NCI-H2171 (cell line): ENCODE results near the gene TMEM158.
A peak's percentile ranks its signal among the peaks of the same experiment; 100 is the strongest.

Experiments used
- DNase-seq: peaks from one replicate; lab custom pipeline; 2025; lab: John Stamatoyannopoulos, UW

TMEM158 gene

DNA sequence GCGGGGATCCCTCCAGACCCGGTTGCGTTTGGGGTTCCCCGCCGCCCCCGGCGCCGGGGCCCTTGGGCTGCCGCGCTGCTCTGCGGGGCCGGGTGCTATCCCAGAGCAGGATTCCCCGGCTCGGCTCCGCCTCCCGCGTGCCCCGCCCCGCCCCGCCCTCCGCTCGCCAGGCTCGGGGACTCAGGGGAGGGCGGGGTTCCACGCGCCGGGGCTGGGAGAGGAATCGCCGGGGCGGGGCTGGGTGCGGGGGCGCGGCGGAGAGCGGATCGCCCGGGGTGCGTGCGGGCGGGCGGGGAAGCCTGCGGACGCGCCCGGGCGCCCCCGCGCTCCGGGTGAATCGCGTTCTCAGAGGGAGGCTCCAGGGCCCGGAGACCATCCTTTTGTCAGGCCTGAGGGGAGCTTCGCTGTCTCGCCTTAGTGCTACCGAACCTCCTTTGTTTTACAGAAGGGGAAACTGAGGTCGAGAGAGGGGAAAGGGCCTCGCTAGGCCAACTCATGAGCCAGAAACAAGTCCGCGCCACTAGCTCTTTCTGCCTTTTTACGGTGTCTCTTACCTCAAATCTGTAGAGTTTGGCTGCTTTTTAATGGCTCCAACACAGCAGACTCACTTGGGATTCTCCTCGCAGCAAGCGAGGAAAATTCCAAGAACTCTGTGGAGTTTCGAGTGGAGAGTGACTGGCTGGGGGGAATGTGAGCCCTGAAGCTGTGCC is at the start of gene TMEM158:
TMEM158 (minus strand) TSS at position 82 of the 710 bp plus-strand sequence. CDS start 260 bp downstream, outside the sequence.
- peak; percentile 57 for DNase-seq

DNA sequence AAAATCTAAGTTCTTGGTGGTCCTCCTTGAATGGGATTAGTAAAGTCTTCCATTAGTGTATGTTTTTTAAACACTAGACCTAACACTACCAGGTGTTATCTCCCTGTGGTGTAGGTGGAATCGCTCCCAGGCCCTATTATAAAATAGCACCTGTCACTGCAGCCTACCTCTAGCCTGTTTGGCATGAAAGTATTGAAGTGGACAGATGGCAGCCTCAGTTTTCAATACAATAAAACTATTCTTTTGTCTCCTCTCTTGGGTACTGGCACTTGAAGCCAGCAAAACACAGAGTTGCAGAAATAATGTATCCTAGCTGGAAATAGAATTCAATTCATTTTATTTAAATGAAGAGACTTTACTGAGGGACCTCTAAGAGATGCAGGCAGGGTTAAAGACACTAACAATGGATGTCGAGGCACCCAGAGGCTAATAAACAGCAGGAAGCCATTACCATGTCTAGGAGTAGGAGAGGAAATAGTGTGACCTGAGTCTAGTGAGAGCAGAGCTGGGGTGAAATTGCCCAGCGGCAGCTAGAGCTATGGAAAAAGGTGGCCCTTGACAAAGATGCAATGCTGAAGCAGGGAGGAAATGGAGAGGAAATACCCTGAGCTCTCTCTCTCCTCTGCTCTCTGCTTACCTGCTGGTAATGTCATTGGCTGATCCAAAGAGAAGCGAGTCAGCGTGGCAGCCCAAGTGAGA is 49.1 kb upstream of the TMEM158 start:
- peak; percentile 16 for DNase-seq

DNA sequence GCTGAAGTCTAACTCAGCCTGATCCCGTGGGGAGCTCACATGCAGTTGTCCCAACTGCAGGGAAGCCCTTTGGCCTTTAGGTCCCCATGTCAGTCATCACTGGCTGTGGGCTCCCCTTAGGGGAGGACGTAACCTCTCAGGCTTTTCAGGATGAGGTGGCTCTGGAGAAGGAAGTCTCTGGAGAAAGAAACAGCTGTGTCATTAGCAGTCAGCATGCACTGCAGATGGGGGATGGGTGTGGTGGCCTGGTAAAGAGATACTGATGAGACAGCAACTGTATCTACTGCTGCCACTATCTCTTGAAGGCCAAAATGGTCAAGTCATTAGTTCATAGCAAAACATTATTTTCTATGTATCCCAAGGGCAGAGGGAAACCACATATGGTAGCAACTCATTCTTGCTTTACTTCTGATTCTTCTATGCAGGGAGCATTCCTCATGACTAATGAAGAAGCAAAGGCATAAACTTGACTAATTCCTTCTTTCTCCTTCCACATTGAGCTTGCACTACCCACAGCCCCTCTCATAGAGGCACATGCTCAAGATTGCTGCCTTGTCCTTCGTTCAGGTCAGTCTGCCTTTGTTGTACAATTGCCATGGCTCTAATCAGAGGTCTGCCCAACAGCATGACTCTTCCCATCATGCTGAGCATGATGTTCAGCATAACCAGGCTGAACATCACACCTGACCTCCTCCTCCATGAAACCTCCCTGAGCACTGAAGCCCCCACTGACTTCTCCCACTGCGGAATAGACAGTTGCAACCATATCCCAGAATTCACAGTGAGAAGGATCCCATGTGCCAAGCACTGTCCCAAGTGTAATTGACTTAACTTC is 47.8 kb upstream of the TMEM158 start:
- DNase-seq: no peak

DNA sequence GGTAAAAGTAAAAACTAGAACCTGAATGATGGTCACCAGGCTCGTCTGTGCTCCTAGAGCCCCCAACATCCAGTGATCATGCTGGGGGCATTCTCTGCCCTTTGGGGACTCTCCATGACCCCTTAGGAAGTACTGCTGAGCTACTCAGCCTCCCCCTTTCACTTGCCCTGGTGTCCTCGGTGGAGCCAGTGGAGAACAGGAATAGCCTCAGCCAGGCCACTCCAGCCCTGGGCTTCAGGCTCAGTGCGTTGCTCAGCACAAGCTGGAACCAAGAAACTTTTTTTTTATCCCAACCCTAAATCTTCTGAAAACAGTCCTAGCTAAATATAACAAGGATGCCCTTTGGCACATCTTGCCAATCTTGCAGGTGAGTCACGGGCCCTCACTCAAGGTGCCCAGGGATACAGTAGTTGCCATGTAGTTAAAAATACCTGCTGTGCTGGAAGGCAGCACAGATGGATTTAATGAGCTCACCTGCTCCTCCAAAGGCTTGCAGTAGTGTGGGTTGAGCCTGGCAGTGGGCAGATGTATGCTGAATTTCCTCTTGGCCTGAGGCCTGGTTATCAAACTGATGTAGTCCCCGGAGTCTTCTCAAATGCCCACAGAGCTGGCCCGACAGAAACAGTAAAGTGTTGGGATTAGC is 46.9 kb upstream of the TMEM158 start:
- DNase-seq: peak; percentile 3

DNA sequence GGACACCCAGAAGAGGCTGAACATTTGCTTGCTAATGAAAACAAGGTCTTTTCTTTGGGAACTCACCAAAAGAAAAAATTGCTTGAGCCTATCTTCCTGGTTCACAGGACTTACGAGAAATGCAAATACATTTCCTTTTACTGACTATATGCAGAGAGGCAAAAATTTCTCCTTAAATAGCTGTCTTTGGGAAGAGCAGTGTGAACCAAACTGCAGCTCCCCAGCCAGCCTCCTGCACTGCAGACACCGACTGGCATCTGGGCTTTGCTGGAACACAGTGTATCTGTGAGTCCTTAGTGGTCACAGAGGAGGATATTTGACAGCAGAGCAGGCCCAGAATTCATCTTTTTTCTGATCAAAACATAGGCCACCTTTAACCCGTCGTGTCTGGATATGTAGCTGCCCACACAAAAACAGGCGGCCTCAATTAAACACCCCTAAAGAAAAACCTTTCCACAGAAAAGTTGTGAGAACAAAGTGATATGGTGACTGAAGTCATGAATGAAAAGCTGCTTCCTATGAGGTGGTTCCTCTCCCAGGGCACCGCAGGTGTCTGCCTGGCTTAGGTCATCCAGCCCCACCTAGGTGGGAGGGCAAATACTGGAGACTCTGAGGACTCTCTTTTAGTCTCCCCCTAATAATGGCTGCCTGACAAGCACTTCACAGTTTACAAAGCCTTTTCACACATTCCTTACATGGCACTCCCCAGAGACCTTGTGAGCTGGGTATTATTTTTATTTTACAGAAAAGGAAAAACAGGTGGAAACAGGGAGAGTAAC is 46.1 kb upstream of the TMEM158 start:
- no peak for DNase-seq

DNA sequence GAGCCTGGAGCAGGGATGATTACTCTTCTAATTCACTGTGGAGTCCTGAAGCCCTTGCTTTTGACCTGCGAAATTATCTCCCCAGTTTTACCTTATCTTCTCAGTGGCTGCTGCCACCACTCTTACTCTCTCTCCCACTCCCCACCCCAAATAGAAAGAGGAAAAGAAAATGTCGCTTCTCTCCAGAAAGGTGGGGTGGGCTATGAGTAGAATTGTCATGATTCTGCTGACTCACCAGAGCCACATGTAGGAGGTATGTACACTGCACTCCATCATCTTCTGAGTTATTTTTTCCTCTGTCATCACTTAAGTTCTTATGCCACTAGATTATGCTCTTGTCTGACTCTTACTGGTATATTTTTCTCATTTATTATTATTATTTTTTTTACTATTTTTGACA is 43.9 kb upstream of the TMEM158 start:
- no peak for DNase-seq

DNA sequence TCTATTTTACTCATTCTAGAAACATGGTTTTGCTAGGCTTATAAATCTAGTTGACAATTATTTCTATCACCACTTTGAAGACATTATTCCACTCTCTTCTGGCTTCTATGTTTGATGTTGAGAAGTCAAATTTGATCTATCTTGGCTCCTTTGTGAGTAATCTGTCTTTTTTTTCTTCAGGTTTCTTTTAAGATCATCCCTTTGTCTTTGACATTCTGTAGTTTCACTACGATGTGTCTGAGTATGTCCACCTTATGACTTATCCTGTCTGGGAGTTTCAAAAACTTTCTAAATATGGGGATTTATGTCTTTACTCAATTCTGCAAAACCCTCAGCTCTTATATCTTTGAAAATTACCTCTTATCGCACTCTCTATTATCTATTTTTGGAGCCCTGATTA is 41.0 kb upstream of the TMEM158 start:
- DNase-seq: no peak

DNA sequence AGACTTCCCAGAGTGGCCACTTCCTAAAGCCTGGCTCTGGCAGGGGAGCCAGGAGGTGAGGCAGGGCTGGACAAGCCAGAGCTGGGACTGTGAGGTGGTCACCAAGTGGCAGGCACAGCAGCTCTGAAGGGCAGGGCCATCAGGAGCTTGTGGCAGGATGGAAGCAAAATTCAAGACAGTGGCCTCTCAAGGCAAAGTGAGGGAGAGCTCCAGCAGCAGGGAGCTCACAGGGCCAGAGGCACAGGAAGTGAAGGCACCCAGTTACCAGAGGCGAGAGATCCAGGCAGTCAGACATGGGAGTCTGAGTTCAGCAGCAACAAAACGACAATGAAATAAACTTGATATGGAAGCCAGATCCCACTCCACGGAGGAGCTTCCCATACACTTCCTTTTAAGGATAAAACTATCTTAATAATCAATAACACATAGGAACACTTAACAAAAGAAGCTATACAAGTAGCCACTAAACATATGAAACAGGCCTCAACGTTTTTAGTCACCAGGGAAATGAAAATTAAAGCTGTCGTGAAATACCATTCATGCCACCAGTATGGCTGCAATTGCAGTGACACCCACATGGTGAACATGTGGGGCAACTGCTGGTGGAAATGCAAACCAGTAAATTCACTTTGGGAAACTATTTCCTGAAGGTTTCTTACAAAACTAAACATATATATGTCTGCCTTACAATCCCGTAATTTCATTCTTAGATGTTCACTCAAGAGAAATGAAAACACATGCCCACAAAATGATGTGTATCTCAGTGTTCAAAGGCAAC is 35.4 kb upstream of the TMEM158 start:
- no peak for DNase-seq

DNA sequence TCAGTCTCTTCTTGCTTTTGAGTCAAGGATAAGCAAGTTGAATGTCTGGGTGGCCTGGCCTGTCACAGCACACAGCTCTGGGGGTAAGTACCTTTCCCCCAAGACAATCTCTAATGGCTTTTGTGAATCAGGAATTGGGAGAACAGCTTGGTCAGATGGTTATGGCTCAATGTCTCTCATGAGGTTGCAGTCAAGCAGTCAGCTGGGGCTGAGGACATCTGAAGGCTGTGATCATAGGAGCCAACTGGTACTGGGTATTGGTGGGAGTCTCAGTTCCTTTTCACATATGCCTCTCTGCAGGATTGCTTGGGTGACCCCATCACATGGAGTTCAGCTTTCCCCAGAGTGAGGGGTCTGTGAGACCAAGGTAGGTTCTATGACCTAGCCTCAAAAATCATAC is 33.0 kb upstream of the TMEM158 start:
- no peak for DNase-seq

DNA sequence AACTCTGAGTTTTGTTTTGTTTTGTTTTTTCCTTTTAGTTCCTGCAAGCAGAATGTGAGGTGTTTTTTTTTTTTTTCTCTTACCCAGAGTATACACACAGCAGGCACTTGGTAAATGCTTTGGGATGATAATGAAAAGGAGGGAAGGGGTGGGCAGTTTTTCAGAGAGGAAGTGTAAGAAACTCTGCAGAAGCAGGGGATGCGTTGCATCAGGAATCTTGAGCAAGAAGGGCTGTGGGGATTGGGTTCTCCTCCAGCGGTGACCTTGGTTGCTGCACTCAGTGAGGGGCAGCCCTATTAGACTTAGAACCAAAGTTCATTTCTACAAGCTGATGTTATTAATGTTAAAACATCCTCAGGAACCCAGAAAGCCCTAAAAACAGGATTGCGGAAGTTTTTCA is 32.2 kb upstream of the TMEM158 start:
- no peak for DNase-seq

DNA sequence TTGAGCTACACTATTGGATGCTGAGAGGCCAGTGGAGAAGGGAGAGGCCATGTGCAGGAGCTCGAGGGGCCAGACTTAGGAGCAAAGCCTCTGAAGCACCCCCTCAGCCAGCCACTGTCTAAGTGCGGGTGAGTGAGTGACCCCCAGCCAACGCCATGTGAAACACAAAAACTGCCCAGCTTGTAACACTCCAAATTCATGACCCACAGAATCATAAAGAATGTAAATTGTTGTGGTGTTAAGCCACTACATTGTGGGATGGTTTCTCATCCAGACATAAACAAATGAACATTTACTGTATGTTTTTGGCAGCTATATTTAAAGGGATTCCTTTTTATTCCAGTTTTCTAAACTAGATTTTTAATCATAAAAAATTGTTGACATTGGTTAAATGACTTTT is 27.2 kb upstream of the TMEM158 start:
- DNase-seq: no peak

DNA sequence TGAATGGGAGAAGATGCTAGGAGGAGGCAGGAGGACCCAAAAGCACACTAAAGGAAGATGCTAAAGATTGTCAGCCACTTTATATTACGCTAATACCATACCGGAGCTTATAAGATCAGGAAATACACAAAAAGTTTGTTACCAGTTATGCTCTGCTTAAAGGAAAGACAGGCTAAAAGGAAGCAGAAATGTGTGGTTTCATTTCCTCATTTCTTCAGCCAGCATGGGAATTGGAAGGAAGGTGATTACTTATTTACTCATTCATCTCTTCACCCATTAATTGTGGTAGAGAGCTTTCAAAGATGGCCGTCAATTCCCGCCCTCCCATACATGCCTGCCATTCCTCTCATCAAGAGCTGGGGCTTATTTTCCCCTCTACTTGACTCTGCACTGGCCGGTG is 26.7 kb upstream of the TMEM158 start:
- DNase-seq: no peak

DNA sequence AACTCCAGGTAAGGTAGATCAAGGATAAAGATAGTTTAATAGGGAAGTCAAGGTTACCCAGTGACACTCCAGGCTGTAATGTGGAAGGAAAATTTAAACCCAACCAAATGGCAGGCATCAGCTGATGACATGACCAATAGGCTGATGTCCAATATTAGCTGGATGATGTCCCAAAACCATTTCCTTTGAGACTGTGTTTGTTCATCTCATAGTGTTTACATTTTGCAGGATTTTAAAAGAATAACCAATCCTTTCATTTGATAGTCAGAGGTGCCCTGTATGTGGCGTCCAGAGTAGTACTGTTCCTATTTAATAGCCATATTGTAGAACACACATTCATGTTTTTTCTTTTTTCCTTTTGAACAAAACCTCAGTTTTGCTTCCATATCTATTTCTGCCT is 23.3 kb upstream of the TMEM158 start:
- no peak for DNase-seq

DNA sequence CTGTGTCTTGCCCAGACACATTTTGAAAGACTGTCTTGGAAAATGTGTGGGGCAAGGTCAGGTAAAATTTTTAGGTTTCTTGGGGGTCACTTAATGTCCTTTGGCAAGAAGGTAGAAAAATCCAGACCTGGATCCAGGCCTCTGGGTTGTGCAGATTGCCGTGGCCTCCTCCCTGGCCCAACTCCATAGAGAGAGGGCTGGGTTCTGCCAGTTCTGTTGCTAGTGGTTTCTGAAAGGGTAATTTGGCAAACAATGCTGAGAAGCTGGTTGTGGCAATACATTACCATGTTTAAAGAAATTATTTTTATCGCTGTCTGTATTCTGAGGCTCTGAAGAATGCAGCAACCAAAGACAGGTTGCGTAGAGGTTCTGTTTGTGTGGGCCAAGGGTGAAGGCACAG is 20.2 kb upstream of the TMEM158 start:
- no peak for DNase-seq

DNA sequence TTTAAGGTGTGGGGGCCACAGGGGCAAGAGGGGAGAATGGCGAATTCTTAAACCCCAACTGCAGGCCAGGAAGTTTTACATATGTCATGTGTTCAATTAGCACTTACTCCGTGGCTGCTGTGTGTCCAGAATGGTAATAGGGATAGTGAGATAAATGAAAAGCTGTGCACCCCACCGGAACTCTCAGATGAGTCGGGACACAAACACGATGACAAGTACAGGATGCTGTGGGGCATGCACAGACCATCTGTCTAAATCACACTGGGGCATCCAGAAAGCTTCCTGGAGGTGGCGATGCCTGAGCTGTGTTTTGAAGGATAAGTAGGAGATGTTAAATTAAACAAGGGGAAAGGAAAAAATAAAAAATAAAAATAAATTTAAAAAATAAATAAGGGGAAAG is 18.3 kb upstream of the TMEM158 start:
- no peak for DNase-seq

DNA sequence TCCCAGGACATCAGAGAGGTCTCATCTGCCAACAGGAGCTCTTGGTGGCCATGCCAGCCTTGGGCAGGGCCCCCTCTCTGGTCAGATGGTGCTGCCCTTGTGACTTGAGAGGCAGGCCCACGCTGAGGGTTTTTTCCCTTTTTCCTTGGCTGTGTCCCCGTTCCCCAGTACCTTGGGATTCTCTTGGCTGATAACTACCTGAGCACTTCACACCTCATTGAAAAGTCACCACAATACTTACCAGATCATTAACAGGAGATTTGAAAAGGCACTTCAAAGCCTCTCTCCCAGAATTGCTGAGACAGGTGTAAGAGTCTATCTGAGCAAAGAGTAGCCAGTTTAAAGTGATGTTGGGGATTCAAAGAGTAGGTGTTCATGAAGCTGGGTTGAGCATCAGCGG is 15.1 kb upstream of the TMEM158 start:
- DNase-seq: no peak

DNA sequence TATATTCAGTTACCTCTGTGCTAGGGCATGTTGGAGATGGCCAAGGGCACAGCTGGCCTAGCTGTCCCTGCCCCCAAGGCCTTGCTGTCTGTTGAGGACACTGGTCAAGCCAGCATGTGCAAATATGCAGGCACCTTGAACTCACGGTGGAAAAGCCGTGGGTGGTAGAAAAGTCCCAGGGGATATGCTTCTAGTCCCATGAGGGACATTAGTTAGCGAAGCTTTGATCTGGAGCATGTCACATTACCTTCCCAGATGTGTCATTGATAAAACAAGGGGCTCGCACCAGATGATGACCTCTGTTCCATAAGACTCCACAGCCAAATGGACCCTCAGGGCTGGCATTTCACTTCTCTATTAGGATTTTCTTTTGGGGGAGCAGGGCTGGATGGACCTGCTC is 14.2 kb upstream of the TMEM158 start:
- DNase-seq: no peak

DNA sequence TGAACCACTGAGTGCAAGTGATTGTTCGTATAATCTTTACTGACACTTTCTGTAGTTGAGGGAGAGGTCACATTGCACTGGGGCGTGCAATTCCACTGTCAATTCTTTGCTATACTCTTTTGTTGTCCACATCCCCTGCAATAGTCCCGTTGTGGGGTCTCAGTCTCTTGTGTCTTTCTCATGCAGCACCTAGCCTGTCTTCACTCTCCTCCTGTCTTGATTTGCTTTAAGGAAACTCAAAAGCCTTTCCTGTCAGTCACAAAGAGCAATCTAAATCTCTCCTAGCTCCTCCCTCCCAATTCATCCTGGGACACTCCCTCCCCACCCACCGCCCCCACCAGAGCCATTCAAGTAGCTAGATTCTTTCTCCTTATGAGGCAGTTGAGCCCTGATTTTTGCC is 13.2 kb upstream of the TMEM158 start:
- no peak for DNase-seq

DNA sequence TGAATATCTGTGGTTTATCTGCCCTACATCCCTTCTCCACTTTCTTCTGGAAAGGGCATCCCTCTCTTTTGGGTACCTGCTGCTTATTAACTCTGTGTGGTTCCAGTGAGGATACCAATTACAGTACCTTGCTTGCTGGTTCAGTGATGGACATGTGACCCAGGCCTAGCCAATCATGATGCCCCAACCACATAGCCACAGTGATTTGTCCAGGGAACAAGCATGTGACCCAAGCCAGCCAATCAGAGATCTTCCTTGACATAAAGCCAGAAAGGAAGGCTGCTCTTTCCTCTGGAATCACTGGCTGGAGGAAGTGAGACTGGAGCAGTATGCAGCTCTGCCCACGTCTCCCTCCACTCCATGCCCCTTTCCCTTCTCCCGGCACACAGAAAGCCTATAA is 10.9 kb upstream of the TMEM158 start:
- no peak for DNase-seq

DNA sequence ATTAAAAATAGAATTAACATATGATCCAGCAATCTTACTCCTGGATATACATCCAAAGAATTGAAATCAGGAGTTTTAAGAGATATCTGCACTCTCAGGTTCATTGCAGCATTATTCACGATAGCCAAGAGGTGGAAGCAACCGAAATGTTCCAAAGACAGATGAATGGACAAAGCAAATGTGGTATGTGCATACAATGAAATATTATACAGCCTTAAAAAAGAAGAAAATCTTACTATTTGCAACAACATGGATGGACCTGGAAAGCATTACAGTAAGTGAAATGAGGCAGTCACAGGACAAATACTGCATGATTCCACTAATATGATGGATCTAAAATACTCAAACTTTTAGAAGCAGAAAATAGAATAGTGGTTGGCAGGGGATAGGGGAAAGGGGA is 9.3 kb upstream of the TMEM158 start:
- no peak for DNase-seq

DNA sequence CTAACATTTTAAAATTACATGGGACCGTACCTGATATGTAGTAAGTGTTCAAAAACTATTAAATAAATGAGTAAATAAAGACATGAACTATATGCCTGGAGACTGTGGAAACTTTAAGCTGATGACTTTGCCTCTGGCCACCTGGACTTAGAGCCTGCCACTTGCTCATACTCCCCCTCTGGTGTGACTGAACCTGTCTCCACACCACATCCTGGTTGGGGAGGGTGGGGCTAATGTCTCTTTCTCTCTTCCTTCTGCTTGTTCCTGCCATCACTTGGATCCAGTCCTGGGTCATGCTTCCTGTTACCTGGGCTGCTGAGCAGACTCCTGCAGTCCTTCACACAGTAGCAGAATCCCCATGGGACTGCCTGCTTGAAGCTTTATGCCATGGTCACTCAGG is 8.2 kb upstream of the TMEM158 start:
- DNase-seq: no peak
